ENCODE results near the gene BDH1.
"Not testable (repeated sequence)": the region's sequence is repeated elsewhere in the genome, so short reads cannot be mapped to it uniquely, and the experiment has no call there.

The BDH1 gene

DNA sequence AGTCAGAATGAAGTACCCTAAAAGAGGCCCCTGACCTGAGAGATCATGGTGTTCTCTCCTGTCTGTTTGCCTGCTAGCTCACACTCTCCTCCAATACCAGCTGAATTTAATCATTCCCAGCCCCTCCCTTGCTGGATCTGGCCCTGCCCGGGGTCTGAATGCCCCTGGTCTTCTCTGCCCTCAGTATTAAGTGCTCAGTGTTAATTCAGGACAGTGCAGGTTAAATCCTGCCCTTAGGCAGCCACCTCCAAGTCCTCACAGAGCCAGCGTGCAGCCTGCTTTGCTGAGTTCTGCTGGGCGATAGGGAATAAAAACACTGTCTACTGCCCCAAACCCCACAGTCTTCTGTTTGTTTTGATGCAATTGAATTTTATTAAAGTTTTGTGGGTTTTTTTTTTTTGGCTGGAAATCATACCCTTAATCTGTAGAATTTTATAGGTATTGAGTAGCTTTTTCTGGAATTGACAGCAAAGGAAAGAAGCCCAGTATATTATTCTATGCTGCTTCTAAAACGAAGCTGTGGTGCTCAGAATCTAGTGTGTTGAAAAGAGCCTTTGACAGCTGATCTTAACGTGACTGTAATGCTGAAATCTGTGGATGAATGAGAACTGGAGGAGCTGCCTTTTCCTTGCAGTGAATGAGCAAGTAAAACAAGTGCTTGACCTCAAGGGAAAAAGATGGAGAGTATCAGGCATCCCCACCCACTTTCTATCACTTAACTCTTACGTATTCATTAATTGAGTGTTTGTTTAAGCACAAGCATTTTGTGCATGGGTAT, 12.3 kb upstream of the BDH1 start:
- H3K9me3 ChIP-seq (ENCODE audit: insufficient read depth, low read length, severe bottlenecking): peaks cover 23% of the 10 kb centered on the region
- no peaks in the 10 kb centered on the region for H4K20me1 ChIP-seq (ENCODE audit: insufficient read depth, low read length)
- TF ChIP-seq, protein P1, sequence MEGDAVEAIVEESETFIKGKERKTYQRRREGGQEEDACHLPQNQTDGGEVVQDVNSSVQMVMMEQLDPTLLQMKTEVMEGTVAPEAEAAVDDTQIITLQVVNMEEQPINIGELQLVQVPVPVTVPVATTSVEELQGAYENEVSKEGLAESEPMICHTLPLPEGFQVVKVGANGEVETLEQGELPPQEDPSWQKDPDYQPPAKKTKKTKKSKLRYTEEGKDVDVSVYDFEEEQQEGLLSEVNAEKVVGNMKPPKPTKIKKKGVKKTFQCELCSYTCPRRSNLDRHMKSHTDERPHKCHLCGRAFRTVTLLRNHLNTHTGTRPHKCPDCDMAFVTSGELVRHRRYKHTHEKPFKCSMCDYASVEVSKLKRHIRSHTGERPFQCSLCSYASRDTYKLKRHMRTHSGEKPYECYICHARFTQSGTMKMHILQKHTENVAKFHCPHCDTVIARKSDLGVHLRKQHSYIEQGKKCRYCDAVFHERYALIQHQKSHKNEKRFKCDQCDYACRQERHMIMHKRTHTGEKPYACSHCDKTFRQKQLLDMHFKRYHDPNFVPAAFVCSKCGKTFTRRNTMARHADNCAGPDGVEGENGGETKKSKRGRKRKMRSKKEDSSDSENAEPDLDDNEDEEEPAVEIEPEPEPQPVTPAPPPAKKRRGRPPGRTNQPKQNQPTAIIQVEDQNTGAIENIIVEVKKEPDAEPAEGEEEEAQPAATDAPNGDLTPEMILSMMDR (IDR thresholded peaks at IDR 0.05; ENCODE audit: borderline replicate concordance, extremely low read depth, low read length, poor library complexity, severe bottlenecking): no peak
- no peak for TF ChIP-seq EZH2 (IDR thresholded peaks at IDR 0.05; ENCODE audit: borderline replicate concordance, low read depth, low read length, severe bottlenecking)
- no peak overlapping the region for H2AFZ ChIP-seq (ENCODE audit: low read depth, low read length)
- no peak overlapping the region for H3K9ac ChIP-seq (ENCODE audit: low read depth, low read length)
- H3K4me2 ChIP-seq (ENCODE audit: insufficient read depth, low read length): no peak overlapping the region
- H3K4me3 ChIP-seq (ENCODE audit: low read depth in 1 of 2, low read length in 2 of 2): no peak overlapping the region
- H3K27ac ChIP-seq (ENCODE audit: low read length): no peak overlapping the region
- H3K79me2 ChIP-seq (ENCODE audit: insufficient read depth, low read length): no peaks in the 10 kb centered on the region
- H3K27me3 ChIP-seq (ENCODE audit: insufficient read depth, low read length, poor library complexity): no peaks in the 10 kb centered on the region
- no peaks in the 10 kb centered on the region for H3K4me1 ChIP-seq (ENCODE audit: insufficient read depth, low read length)
- no peak for ATAC-seq (ENCODE audit: insufficient read depth, low read depth)
- no peak for DNase-seq
- H3K36me3 ChIP-seq (ENCODE audit: insufficient read depth, low read length): no peaks in the 10 kb centered on the region

DNA sequence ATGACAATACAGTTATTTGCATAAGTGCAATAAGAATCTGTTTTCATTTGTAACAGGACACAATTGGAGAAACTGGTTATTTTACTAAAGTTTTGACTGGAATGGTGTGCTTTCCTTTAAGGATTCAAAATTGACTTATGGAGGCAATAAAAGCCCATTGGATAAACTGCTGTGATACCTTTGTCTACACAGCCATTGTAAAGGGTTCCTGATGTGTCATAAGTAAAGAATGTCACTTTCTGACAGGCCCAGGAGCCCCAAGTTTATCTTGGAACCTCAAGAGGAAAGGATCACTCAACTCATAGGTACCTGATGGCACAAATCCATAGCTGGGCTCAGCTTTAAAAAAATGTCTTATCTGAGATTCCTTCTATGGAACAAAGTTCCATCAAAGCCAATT, 10.4 kb upstream of the BDH1 start:
- not testable (repeated sequence) for H4K20me1 ChIP-seq (ENCODE audit: insufficient read depth, low read length); H3K27me3 ChIP-seq (ENCODE audit: insufficient read depth, low read length, poor library complexity); DNase-seq; H3K4me2 ChIP-seq (ENCODE audit: insufficient read depth, low read length); ATAC-seq (ENCODE audit: insufficient read depth, low read depth); H3K79me2 ChIP-seq (ENCODE audit: insufficient read depth, low read length); H3K36me3 ChIP-seq (ENCODE audit: insufficient read depth, low read length); H3K4me1 ChIP-seq (ENCODE audit: insufficient read depth, low read length); H3K4me3 ChIP-seq (ENCODE audit: low read depth in 1 of 2, low read length in 2 of 2); H3K27ac ChIP-seq (ENCODE audit: low read length); H2AFZ ChIP-seq (ENCODE audit: low read depth, low read length); H3K9ac ChIP-seq (ENCODE audit: low read depth, low read length)
- peaks cover 27% of the 10 kb centered on the region for H3K9me3 ChIP-seq (ENCODE audit: insufficient read depth, low read length, severe bottlenecking)

DNA sequence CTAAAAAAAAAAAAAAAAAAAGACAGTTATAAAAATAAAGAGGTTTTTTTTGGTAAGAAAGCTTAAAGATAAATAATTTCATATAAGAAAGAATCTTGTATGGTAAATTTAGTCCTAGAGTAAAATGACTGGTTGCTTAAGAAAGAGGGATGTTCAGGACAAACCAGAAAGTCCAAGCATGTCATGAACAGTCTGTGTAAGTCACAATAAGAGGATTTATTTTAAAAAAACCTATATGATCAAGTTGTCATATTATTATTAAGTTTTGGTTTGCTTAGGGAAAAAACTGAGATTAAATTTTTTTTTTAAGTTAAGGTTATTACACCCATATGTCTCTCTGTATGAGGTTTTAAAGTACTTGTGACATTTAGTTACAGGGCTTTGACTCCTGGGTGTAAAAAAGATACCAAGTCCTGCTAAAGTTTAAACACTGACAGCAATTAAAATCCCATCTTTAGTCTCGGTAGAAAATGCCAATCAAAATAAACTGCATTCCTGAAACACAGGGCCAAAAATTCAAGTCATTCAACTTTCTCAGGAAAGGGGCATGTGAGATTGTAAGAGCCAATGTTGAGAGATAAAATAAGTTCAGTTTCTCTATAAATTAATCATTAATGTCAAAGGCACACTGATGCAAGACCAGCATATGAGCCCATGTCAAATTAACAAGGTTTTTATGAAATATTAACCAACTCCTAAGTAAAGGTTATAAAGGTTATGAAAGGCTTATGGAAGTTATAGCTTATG, 8.5 kb upstream of the BDH1 start:
- no peaks in the 10 kb centered on the region for H3K36me3 ChIP-seq (ENCODE audit: insufficient read depth, low read length)
- ATAC-seq (ENCODE audit: insufficient read depth, low read depth) (no peak), DNase-seq (no peak)
- H3K9me3 ChIP-seq (ENCODE audit: insufficient read depth, low read length, severe bottlenecking): peaks cover 22% of the 10 kb centered on the region
- no peak overlapping the region for H3K4me2 ChIP-seq (ENCODE audit: insufficient read depth, low read length)
- TF ChIP-seq, protein P1 (IDR thresholded peaks at IDR 0.05; ENCODE audit: borderline replicate concordance, extremely low read depth, low read length, poor library complexity, severe bottlenecking): no peak
- H3K9ac ChIP-seq (ENCODE audit: low read depth, low read length): no peak overlapping the region
- H3K79me2 ChIP-seq (ENCODE audit: insufficient read depth, low read length): no peaks in the 10 kb centered on the region
- H2AFZ ChIP-seq (ENCODE audit: low read depth, low read length): no peak overlapping the region
- H3K27me3 ChIP-seq (ENCODE audit: insufficient read depth, low read length, poor library complexity): no peaks in the 10 kb centered on the region
- H4K20me1 ChIP-seq (ENCODE audit: insufficient read depth, low read length): no peaks in the 10 kb centered on the region
- no peaks in the 10 kb centered on the region for H3K4me1 ChIP-seq (ENCODE audit: insufficient read depth, low read length)
- no peak overlapping the region for H3K4me3 ChIP-seq (ENCODE audit: low read depth in 1 of 2, low read length in 2 of 2)
- H3K27ac ChIP-seq (ENCODE audit: low read length): no peak overlapping the region

Measured in DND-41 (cell line).